ENCODE data around the gene LDLRAD2. TPM values are rescaled to one million over a fixed set of nuclear protein-coding genes. Genes with fewer than 3 reads are reported as not detected.
A peak's percentile ranks its signal among the peaks of the same experiment; 100 is the strongest.
"Not testable (repeated sequence)": the region's sequence is repeated elsewhere in the genome, so short reads cannot be mapped to it uniquely, and the experiment has no call there.

Gene LDLRAD2
- polyA plus RNA-seq, 3 donors from 2014 or later, result 0.12 to 0.29 TPM; not detected in 1

GRCh38 chr1:21823206-21823979, 11.3 kb downstream of the LDLRAD2 start:
- peaks cover 2 to 5% of the 10 kb centered on the region in 2 donors for H3K4me1 Mint-ChIP-seq
- H3K9me3 Mint-ChIP-seq, result no peaks in the 10 kb centered on the region
- peaks cover 0 to 6% (median 2%) of the 10 kb centered on the region in 3 donors for H3K27me3 Mint-ChIP-seq (ENCODE audit: low read depth in 3 of 3)
- H3K27ac Mint-ChIP-seq, result no peak overlapping the region
- DNase-seq, result no peak
- peak overlapping the region in 2 of 5 donors; percentile 27 to 30 for H3K4me3 Mint-ChIP-seq
- H3K36me3 Mint-ChIP-seq, result no peaks in the 10 kb centered on the region

- Mint-ChIP-seq H3K9me3 (no peaks in the 10 kb centered on the region), H3K27ac (no peak overlapping the region), H3K4me1 (no peaks in the 10 kb centered on the region), H3K4me3 (peak overlapping the region in 1 of 5 donors; percentile 30), H3K36me3 (no peaks in the 10 kb centered on the region), H3K27me3 (ENCODE audit: low read depth in 3 of 3) (peaks cover 0 to 6% (median 0%) of the 10 kb centered on the region in 3 donors)
- DNase-seq, result no peak
Measured at GRCh38 chr1:21823980-21824702, 12.1 kb downstream of the LDLRAD2 start.

- Mint-ChIP-seq H3K4me3 (no peak overlapping the region), H3K9me3 (no peaks in the 10 kb centered on the region), H3K27ac (no peak overlapping the region), H3K27me3 (ENCODE audit: low read depth in 3 of 3) (peaks cover 0 to 6% (median 0%) of the 10 kb centered on the region in 3 donors), H3K36me3 (no peaks in the 10 kb centered on the region), H3K4me1 (no peaks in the 10 kb centered on the region)
- no peak for DNase-seq
Measured at GRCh38 chr1:21824926-21825325, 12.9 kb downstream of the LDLRAD2 start.

GRCh38 chr1:21825393-21825792, 13.3 kb downstream of the LDLRAD2 start:
- no peaks in the 10 kb centered on the region for H3K9me3 Mint-ChIP-seq
- peaks cover 0 to 6% (median 0%) of the 10 kb centered on the region in 3 donors for H3K27me3 Mint-ChIP-seq (ENCODE audit: low read depth in 3 of 3)
- H3K4me1 Mint-ChIP-seq, result no peaks in the 10 kb centered on the region
- H3K4me3 Mint-ChIP-seq, result no peak overlapping the region
- H3K36me3 Mint-ChIP-seq, result no peaks in the 10 kb centered on the region
- no peak overlapping the region for H3K27ac Mint-ChIP-seq
- no peak for DNase-seq

- not testable (repeated sequence) for H3K4me3 Mint-ChIP-seq; H3K4me1 Mint-ChIP-seq; H3K9me3 Mint-ChIP-seq; H3K27me3 Mint-ChIP-seq (ENCODE audit: low read depth in 3 of 3); DNase-seq; H3K36me3 Mint-ChIP-seq; H3K27ac Mint-ChIP-seq
Measured at GRCh38 chr1:21826694-21827093, 14.6 kb downstream of the LDLRAD2 start.

GRCh38 chr1:21827141-21827679, 15.1 kb downstream of the LDLRAD2 start:
- no peak for DNase-seq
- H3K27ac Mint-ChIP-seq, result no peak overlapping the region
- H3K36me3 Mint-ChIP-seq, result no peaks in the 10 kb centered on the region
- no peak overlapping the region for H3K4me3 Mint-ChIP-seq
- no peaks in the 10 kb centered on the region for H3K4me1 Mint-ChIP-seq
- H3K9me3 Mint-ChIP-seq, result no peaks in the 10 kb centered on the region
- H3K27me3 Mint-ChIP-seq (ENCODE audit: low read depth in 3 of 3), result peaks cover 0 to 6% (median 1%) of the 10 kb centered on the region in 3 donors

- peaks cover 0 to 2% (median 0%) of the 10 kb centered on the region in 6 donors for H3K9me3 Mint-ChIP-seq
- H3K4me3 Mint-ChIP-seq, result no peak overlapping the region
- no peak overlapping the region for H3K27ac Mint-ChIP-seq
- no peak for DNase-seq
- H3K27me3 Mint-ChIP-seq (ENCODE audit: low read depth in 3 of 3), result peaks cover 0 to 6% (median 1%) of the 10 kb centered on the region in 3 donors
- no peaks in the 10 kb centered on the region for H3K4me1 Mint-ChIP-seq
- H3K36me3 Mint-ChIP-seq, result no peaks in the 10 kb centered on the region
Measured at GRCh38 chr1:21828075-21828474, 16.0 kb downstream of the LDLRAD2 start.

GRCh38 chr1:21828506-21829210, 16.6 kb downstream of the LDLRAD2 start:
- DNase-seq, result no peak
- peaks cover 0 to 2% (median 0%) of the 10 kb centered on the region in 6 donors for H3K9me3 Mint-ChIP-seq
- H3K27me3 Mint-ChIP-seq (ENCODE audit: low read depth in 3 of 3), result peaks cover 0 to 5% (median 1%) of the 10 kb centered on the region in 3 donors
- no peak overlapping the region for H3K27ac Mint-ChIP-seq
- no peaks in the 10 kb centered on the region for H3K4me1 Mint-ChIP-seq
- H3K36me3 Mint-ChIP-seq, result no peaks in the 10 kb centered on the region
- H3K4me3 Mint-ChIP-seq, result no peak overlapping the region

GRCh38 chr1:21829294-21829693, 17.2 kb downstream of the LDLRAD2 start:
- Mint-ChIP-seq H3K9me3 (peaks cover 0 to 6% (median 0%) of the 10 kb centered on the region in 6 donors), H3K27me3 (ENCODE audit: low read depth in 3 of 3) (peaks cover 0 to 3% (median 1%) of the 10 kb centered on the region in 3 donors), H3K27ac (no peak overlapping the region), H3K4me3 (no peak overlapping the region), H3K4me1 (no peaks in the 10 kb centered on the region), H3K36me3 (no peaks in the 10 kb centered on the region)
- no peak for DNase-seq

- no peak overlapping the region for H3K4me3 Mint-ChIP-seq
- no peak for DNase-seq
- peaks cover 0 to 2% (median 1%) of the 10 kb centered on the region in 3 donors for H3K27me3 Mint-ChIP-seq (ENCODE audit: low read depth in 3 of 3)
- H3K4me1 Mint-ChIP-seq, result no peaks in the 10 kb centered on the region
- H3K9me3 Mint-ChIP-seq, result peaks cover 0 to 11% (median 0%) of the 10 kb centered on the region in 6 donors
- peaks cover 0 to 5% (median 4%) of the 10 kb centered on the region in 3 donors for H3K36me3 Mint-ChIP-seq
- H3K27ac Mint-ChIP-seq, result no peak overlapping the region
Measured at GRCh38 chr1:21830792-21831453, 18.9 kb downstream of the LDLRAD2 start.

- Mint-ChIP-seq H3K36me3 (peaks cover 0 to 5% (median 4%) of the 10 kb centered on the region in 3 donors), H3K27ac (no peak overlapping the region), H3K4me1 (no peaks in the 10 kb centered on the region)
Measured at GRCh38 chr1:21831454-21831970, 19.4 kb downstream of the LDLRAD2 start.

GRCh38 chr1:21833392-21833976, 21.4 kb downstream of the LDLRAD2 start:
- Mint-ChIP-seq H3K27me3 (ENCODE audit: low read depth in 3 of 3) (peaks cover 0 to 1% (median 0%) of the 10 kb centered on the region in 3 donors), H3K36me3 (peaks cover 0 to 5% (median 4%) of the 10 kb centered on the region in 3 donors), H3K27ac (no peak overlapping the region), H3K4me3 (no peak overlapping the region), H3K4me1 (no peaks in the 10 kb centered on the region), H3K9me3 (peaks cover 0 to 11% (median 0%) of the 10 kb centered on the region in 6 donors)
- DNase-seq, result no peak

More at GRCh38 chr1:21831454-21831970, 19.4 kb downstream of the LDLRAD2 start:
- Mint-ChIP-seq H3K27me3 (ENCODE audit: low read depth in 3 of 3) (peaks cover 0 to 1% (median 0%) of the 10 kb centered on the region in 3 donors), H3K4me3 (no peak overlapping the region), H3K9me3 (peaks cover 0 to 11% (median 0%) of the 10 kb centered on the region in 6 donors)
- DNase-seq, result no peak

Data from immature natural killer cell (primary cell).